DOHH2 (cell line): Measurements from ENCODE around the gene KDM8.

ENCODE experiments used
- H3F3A ChIP-seq: fragments of 200-600 bp; sonication (generic), shearing (Covaris generic); 2 replicates; pipeline ENCODE4 v1.6.0; 2016; ENCODE audit warnings: antibody characterized with exemption, mild to moderate bottlenecking; ENCODE audit not compliant: control insufficient read depth, insufficient read depth
- H3K27ac ChIP-seq: fragments of 200-600 bp; sonication (generic); 2 replicates; pipeline ENCODE4 v1.5.1; 2014; ENCODE audit warnings: low read depth, mild to moderate bottlenecking, low read length, moderate library complexity
- H3K27me3 ChIP-seq: fragments of 200-600 bp; sonication (generic); 2 replicates; pipeline ENCODE4 v1.6.1; 2014; ENCODE audit warnings: mild to moderate bottlenecking, low read length, mixed read lengths; ENCODE audit not compliant: control insufficient read depth
- H3K36me3 ChIP-seq: fragments of 200-600 bp; sonication (generic); 2 replicates; pipeline ENCODE4 v1.6.1; 2014; ENCODE audit warnings: mild to moderate bottlenecking, low read length, moderate library complexity, mixed read lengths; ENCODE audit not compliant: control insufficient read depth
- H3K4me1 ChIP-seq: fragments of 200-600 bp; sonication (generic); 2 replicates; pipeline ENCODE4 v1.6.1; 2014; ENCODE audit warnings: mild to moderate bottlenecking, low read length, mixed read lengths; ENCODE audit not compliant: control insufficient read depth
- H3K4me2 ChIP-seq: fragments of 200-600 bp; sonication (generic); 2 replicates; pipeline ENCODE4 v1.6.0; 2014; ENCODE audit warnings: mild to moderate bottlenecking, low read length, moderate library complexity
- H3K4me3 ChIP-seq: fragments of 200-600 bp; sonication (generic); 2 replicates; pipeline ENCODE4 v1.5.1; 2014; ENCODE audit warnings: mild to moderate bottlenecking, low read length, mixed read lengths
- H3K79me2 ChIP-seq: fragments of 200-600 bp; sonication (generic); 2 replicates; pipeline ENCODE4 v1.6.1; 2014; ENCODE audit warnings: mild to moderate bottlenecking, low read length, mixed read lengths; ENCODE audit not compliant: control insufficient read depth
- H3K9me2 ChIP-seq: fragments of 200-600 bp; sonication (generic); replicated peaks from 2 replicates; pipeline ENCODE4 v1.6.1; 2014; ENCODE audit warnings: mild to moderate bottlenecking, low read length, mixed read lengths; ENCODE audit not compliant: control insufficient read depth
- H3K9me3 ChIP-seq: fragments of 200-600 bp; sonication (generic); 2 replicates; pipeline ENCODE4 v1.6.1; 2014; ENCODE audit warnings: antibody characterized with exemption, low read length, mixed read lengths; ENCODE audit not compliant: control insufficient read depth, insufficient read depth
- H4K20me1 ChIP-seq: fragments of 200-600 bp; sonication (generic); 2 replicates; pipeline ENCODE4 v1.6.0; 2014; ENCODE audit warnings: low read depth, mild to moderate bottlenecking, antibody characterized with exemption, low read length, moderate library complexity; ENCODE audit not compliant: control insufficient read depth, insufficient read depth
- EZH2phosphoT487 ChIP-seq: fragments of 200-600 bp; sonication (generic); IDR thresholded peaks from 2 replicates; pipeline ENCODE4 v1.6.1; 2017; ENCODE audit warnings: borderline replicate concordance, mild to moderate bottlenecking, antibody characterized with exemption, low read length, moderate library complexity, mixed read lengths
- TF ChIP-seq, protein P1 (sequence below): fragments of 200-600 bp; sonication (generic); IDR thresholded peaks from one replicate; pipeline ENCODE4 v1.5.1; 2014; ENCODE audit warnings: antibody characterized with exemption, mild to moderate bottlenecking, low read depth, low read length; ENCODE audit not compliant: poor library complexity, severe bottlenecking

The KDM8 gene

DNA sequence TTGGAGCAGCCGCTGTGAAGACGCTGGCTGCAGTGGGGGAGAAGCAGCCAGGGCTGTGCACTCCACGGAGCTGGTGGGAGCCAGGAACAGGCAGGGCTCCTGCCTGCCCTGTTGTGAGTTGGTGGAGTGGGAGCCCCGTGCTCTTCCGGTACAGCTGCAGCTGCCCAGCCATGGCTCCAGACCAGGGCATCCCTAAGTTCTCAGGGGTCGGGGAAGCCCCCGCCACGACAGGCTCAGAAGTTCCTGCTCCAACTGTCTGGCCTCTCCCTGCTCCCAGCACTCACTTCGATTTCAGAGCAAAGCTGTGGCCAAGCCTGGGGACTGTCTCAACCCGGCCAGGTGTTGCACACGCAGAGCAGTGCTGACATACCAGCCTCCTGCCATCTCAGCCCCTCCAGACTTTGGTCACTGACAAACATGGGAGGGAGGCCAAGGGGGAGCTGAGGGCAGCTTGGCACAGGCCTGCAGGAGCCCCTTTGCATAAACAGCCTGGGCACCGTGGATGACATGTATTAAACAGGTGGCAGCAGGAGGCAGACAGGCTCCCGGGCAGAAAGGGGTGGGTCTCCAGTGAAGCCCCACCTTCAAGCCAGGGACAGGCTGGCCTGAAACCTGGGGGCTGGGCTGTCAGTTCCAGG lies 13.9 kb upstream of the KDM8 start:
- H3K4me1 ChIP-seq = peaks cover 5% of the 10 kb centered on the region; the same call in 1 of the 2 replicates
- H3K4me2 ChIP-seq = no peak overlapping the region
- H3K9me3 ChIP-seq = no peaks in the 10 kb centered on the region
- H3K79me2 ChIP-seq = no peaks in the 10 kb centered on the region
- H3F3A ChIP-seq = no peaks in the 10 kb centered on the region
- H3K27me3 ChIP-seq = peaks cover 7% of the 10 kb centered on the region; the same call in 1 of the 2 replicates
- TF ChIP-seq EZH2phosphoT487 = no peak
- TF ChIP-seq, protein P1, sequence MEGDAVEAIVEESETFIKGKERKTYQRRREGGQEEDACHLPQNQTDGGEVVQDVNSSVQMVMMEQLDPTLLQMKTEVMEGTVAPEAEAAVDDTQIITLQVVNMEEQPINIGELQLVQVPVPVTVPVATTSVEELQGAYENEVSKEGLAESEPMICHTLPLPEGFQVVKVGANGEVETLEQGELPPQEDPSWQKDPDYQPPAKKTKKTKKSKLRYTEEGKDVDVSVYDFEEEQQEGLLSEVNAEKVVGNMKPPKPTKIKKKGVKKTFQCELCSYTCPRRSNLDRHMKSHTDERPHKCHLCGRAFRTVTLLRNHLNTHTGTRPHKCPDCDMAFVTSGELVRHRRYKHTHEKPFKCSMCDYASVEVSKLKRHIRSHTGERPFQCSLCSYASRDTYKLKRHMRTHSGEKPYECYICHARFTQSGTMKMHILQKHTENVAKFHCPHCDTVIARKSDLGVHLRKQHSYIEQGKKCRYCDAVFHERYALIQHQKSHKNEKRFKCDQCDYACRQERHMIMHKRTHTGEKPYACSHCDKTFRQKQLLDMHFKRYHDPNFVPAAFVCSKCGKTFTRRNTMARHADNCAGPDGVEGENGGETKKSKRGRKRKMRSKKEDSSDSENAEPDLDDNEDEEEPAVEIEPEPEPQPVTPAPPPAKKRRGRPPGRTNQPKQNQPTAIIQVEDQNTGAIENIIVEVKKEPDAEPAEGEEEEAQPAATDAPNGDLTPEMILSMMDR = no peak
- H4K20me1 ChIP-seq = no peaks in the 10 kb centered on the region
- no peak overlapping the region for H3K27ac ChIP-seq
- H3K9me2 ChIP-seq = no peaks in the 10 kb centered on the region
- no peak overlapping the region for H3K4me3 ChIP-seq
- no peaks in the 10 kb centered on the region for H3K36me3 ChIP-seq

DNA sequence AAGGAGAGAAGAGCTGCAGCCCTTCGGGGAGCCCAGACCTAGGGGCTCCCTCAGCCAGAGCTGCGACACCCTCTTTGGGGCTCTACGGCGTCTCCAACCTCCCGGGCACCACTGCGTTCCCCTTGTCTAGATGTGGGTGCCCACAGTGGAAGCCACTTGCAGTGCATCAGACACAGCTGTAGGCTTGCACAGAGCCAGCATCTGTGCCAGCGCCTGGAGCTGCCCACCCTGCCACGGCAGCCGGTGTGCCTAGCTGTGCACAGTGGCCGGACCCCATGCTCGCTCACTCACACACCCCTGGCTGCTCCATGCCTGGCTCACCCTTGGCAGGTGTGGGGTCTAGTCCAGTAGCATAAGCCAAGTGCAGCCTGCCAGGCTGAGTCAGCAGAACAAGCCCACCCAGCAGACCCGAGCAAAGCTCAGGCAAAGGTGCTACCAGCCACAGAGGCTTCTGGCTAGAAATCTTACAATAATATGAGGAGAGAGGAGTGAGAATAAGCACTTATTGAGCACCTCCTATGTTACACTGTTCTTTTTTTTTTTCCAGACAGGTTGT lies 12.9 kb upstream of the KDM8 start:
- H3K79me2 ChIP-seq = no peaks in the 10 kb centered on the region
- no peak overlapping the region for H3K4me3 ChIP-seq
- peaks cover 5% of the 10 kb centered on the region; the same call in 1 of the 2 replicates for H3K4me1 ChIP-seq
- peaks cover 7% of the 10 kb centered on the region; the same call in 1 of the 2 replicates for H3K27me3 ChIP-seq
- TF ChIP-seq EZH2phosphoT487 = no peak
- TF ChIP-seq, protein P1 = no peak
- no peak overlapping the region for H3K27ac ChIP-seq
- H4K20me1 ChIP-seq = no peaks in the 10 kb centered on the region
- no peaks in the 10 kb centered on the region for H3K9me3 ChIP-seq
- no peaks in the 10 kb centered on the region for H3F3A ChIP-seq
- H3K9me2 ChIP-seq = no peaks in the 10 kb centered on the region
- no peaks in the 10 kb centered on the region for H3K36me3 ChIP-seq
- H3K4me2 ChIP-seq = no peak overlapping the region

- no peak overlapping the region for H3K4me2 ChIP-seq
- no peak overlapping the region for H3K27ac ChIP-seq
- no peaks in the 10 kb centered on the region for H3K9me3 ChIP-seq
- H3K27me3 ChIP-seq = peaks cover 7% of the 10 kb centered on the region; the same call in 1 of the 2 replicates
- TF ChIP-seq EZH2phosphoT487 = no peak
- H3K79me2 ChIP-seq = no peaks in the 10 kb centered on the region
- H3K4me3 ChIP-seq = no peak overlapping the region
- H4K20me1 ChIP-seq = no peaks in the 10 kb centered on the region
- H3K9me2 ChIP-seq = no peaks in the 10 kb centered on the region
- no peaks in the 10 kb centered on the region for H3F3A ChIP-seq
- peaks cover 5% of the 10 kb centered on the region; the same call in 1 of the 2 replicates for H3K4me1 ChIP-seq
- H3K36me3 ChIP-seq = no peaks in the 10 kb centered on the region
Observed at GRCh38 chr16:27191352-27191924, 11.9 kb upstream of the KDM8 start.
